Gastroesophageal sphincter (tissue), 4 donors: ENCODE data around the gene INTS15. TPM values are rescaled to one million over a fixed set of nuclear protein-coding genes. Genes with fewer than 3 reads are reported as not detected.

Source experiments
- ATAC-seq: fragments of 150-250 bp; one replicate; pipeline ENCODE4 v1.9.1; 2016; ENCODE audit warnings: mild to moderate bottlenecking, moderate library complexity
- H3K27ac ChIP-seq, 4 donors: fragments of 200-600 bp; sonication (generic) in 3 of 4; 1 replicate in 3 of 4; 2 replicates in 1 of 4; pipeline ENCODE4 v1.5.1; 2016 to 2019
- H3K27me3 ChIP-seq: fragments of 200-600 bp; sonication (generic); one replicate; pipeline ENCODE4 v1.5.1; 2019
- H3K36me3 ChIP-seq, 2 donors: fragments of 200-600 bp; sonication (generic); one replicate each; pipeline ENCODE4 v1.5.1; 2019; ENCODE audit warnings: control low read depth in 1 of 2
- H3K4me1 ChIP-seq, 3 donors: fragments of 200-600 bp; sonication (generic); 1 replicate in 2 of 3; 2 replicates in 1 of 3; pipeline ENCODE4 v1.5.1; 2016 to 2019; ENCODE audit warnings: control low read depth in 2 of 3
- H3K4me3 ChIP-seq, 2 donors: fragments of 200-600 bp; sonication (generic); one replicate each; pipeline ENCODE4 v1.5.1; 2019; ENCODE audit warnings: mild to moderate bottlenecking in 1 of 2, moderate library complexity in 1 of 2
- H3K9me3 ChIP-seq, 3 donors: fragments of 200-600 bp; sonication (generic); one replicate each; pipeline ENCODE4 v1.5.1; 2017 to 2019; ENCODE audit warnings: control low read depth in 2 of 3
- EP300 ChIP-seq: sonication (generic); formaldehyde crosslinking; IDR thresholded peaks from one replicate; pipeline ENCODE4 v1.6.1; 2017; ENCODE audit warnings: antibody characterized with exemption, mild to moderate bottlenecking
- POLR2A ChIP-seq, 2 donors: fragments of 450-650 bp; IDR thresholded peaks; one replicate each; pipeline ENCODE4 v1.6.1; 2017; ENCODE audit warnings: antibody characterized with exemption in 2 of 2, mild to moderate bottlenecking in 2 of 2, moderate library complexity in 1 of 2
- POLR2AphosphoS5 ChIP-seq: sonication (generic); formaldehyde crosslinking; IDR thresholded peaks from one replicate; pipeline ENCODE4 v1.6.1; 2017; ENCODE audit warnings: antibody characterized with exemption
- WGBS, 2 donors: methylation state at CpG; one replicate each; pipeline ENCODE4 v1.1.5; 2018; ENCODE audit warnings: low coverage in 1 of 2; 5-methylcytosine and 5-hydroxymethylcytosine counted together
- total RNA-seq, 4 donors: library from RNA; depleted of rRNA; stranded (reverse); fragments of >200 nt; gene quantifications; one replicate each; pipeline ENCODE4 v1.1.0, GENCODE V29; 2016
- TF ChIP-seq, protein P1 (sequence below), 4 experiments: fragments of 200-600 bp in 2 of 4; fragments of 450-650 bp in 2 of 4; sonication (generic) in 1 of 4; IDR thresholded peaks; one replicate each; pipeline ENCODE4 v1.5.1; 2017 to 2019; ENCODE audit warnings: antibody characterized with exemption in 4 of 4, mild to moderate bottlenecking in 2 of 4, moderate library complexity in 2 of 4

Gene INTS15
- total RNA-seq, 4 donors from 2014 or later = 25.6 to 34.5 (median 32.5) TPM

DNA sequence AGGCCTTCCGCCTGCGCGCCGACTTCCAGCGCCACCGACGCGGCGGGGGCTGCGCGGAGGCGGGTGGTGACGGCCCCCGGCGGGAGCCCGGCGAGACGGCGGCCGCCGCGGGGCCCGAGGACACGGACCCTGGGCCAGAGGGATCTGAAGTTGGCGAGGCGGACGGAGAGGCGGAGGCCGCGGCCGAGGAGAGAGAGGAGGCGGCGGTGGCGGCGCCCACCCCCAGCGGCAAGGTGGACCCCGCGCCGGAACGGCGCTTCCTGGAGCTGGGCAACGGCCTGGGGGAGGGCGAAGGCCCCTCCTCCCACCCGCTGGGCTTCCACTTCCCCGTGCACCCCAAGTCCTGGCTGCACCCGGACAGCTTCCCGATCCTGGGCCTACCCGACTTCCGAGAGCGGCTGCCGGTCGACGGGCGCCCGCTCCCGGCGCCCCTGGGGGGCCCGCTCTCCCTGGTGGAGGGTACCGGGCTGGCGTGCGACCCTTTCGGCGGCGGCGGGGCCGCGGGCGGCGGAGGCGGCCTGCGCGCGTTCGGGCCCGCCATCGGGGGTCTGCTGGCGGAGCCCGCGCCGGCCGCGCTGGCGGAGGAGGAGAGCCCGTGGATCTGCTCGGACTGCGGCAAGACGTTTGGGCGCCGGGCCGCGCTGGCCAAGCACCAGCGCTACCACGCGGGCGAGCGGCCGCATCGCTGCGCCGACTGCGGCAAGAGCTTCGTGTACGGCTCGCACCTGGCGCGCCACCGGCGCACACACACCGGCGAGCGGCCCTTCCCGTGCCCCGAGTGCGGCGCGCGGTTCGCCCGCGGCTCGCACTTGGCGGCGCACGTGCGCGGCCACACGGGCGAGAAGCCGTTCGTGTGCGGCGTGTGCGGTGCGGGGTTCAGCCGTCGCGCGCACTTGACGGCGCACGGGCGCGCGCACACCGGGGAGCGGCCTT, 63.5 kb downstream of the INTS15 start:
- H3K36me3 ChIP-seq = peaks cover 0 to 81% of the 10 kb centered on the region in 2 donors
- no peaks in the 10 kb centered on the region for H3K4me1 ChIP-seq
- TF ChIP-seq POLR2AphosphoS5 (no peak), POLR2A (IDR thresholded peaks at IDR 0.05) (no peak), EP300 (no peak)
- TF ChIP-seq, protein P1, sequence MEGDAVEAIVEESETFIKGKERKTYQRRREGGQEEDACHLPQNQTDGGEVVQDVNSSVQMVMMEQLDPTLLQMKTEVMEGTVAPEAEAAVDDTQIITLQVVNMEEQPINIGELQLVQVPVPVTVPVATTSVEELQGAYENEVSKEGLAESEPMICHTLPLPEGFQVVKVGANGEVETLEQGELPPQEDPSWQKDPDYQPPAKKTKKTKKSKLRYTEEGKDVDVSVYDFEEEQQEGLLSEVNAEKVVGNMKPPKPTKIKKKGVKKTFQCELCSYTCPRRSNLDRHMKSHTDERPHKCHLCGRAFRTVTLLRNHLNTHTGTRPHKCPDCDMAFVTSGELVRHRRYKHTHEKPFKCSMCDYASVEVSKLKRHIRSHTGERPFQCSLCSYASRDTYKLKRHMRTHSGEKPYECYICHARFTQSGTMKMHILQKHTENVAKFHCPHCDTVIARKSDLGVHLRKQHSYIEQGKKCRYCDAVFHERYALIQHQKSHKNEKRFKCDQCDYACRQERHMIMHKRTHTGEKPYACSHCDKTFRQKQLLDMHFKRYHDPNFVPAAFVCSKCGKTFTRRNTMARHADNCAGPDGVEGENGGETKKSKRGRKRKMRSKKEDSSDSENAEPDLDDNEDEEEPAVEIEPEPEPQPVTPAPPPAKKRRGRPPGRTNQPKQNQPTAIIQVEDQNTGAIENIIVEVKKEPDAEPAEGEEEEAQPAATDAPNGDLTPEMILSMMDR (IDR thresholded peaks at IDR 0.05) = no peak
- ATAC-seq = no peak
- H3K27me3 ChIP-seq = no peaks in the 10 kb centered on the region
- H3K4me3 ChIP-seq = no peak overlapping the region
- H3K9me3 ChIP-seq = peaks cover 0 to 9% (median 0%) of the 10 kb centered on the region in 3 donors
- H3K27ac ChIP-seq = no peak overlapping the region
- 87% methylated on average over 10 of the region's 146 CpGs; no CpG with 5 or more reads in 1 of the 2 donors for WGBS, 2 donors

DNA sequence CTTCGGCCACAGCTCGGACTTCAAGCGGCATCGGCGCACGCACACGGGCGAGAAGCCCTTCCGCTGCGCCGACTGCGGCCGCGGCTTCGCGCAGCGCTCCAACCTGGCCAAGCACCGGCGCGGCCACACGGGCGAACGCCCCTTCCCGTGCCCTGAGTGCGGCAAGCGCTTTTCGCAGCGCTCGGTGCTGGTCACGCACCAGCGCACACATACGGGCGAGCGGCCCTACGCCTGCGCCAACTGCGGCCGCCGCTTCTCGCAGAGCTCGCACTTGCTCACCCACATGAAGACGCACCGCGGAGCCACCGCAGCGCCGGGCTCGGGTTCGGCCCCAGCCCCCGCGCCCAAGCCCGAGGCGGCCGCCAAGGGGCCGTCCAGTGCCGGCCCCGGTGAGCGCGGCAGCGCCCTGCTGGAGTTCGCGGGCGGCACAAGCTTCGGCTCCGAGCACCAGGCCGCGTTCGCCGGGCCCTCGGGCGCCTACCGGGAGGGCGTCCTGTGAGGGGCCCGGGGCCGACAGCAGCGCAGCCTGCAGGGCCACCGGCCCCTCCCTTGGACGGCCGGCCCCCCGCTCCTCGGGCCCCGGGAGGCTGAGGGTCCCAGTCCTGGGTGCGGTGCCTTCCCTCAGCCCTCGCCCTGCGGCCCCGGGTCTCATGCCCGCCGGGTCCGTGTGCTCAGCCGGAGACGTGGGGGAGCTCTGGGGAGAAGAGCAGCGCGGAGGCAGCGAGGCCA, 64.5 kb downstream of the INTS15 start:
- no peak for TF ChIP-seq POLR2A (IDR thresholded peaks at IDR 0.05)
- TF ChIP-seq POLR2AphosphoS5 = no peak
- TF ChIP-seq, protein P1 (IDR thresholded peaks at IDR 0.05) = no peak
- TF ChIP-seq EP300 = no peak
- H3K36me3 ChIP-seq = peaks cover 0 to 72% of the 10 kb centered on the region in 2 donors
- no peaks in the 10 kb centered on the region for H3K27me3 ChIP-seq
- no peaks in the 10 kb centered on the region for H3K4me1 ChIP-seq
- peaks cover 0 to 9% (median 0%) of the 10 kb centered on the region in 3 donors for H3K9me3 ChIP-seq
- ATAC-seq = no peak
- H3K27ac ChIP-seq = no peak overlapping the region
- H3K4me3 ChIP-seq = no peak overlapping the region
- 95% methylated on average over 14 of the region's 94 CpGs; no CpG with 5 or more reads in 1 of the 2 donors for WGBS, 2 donors

DNA sequence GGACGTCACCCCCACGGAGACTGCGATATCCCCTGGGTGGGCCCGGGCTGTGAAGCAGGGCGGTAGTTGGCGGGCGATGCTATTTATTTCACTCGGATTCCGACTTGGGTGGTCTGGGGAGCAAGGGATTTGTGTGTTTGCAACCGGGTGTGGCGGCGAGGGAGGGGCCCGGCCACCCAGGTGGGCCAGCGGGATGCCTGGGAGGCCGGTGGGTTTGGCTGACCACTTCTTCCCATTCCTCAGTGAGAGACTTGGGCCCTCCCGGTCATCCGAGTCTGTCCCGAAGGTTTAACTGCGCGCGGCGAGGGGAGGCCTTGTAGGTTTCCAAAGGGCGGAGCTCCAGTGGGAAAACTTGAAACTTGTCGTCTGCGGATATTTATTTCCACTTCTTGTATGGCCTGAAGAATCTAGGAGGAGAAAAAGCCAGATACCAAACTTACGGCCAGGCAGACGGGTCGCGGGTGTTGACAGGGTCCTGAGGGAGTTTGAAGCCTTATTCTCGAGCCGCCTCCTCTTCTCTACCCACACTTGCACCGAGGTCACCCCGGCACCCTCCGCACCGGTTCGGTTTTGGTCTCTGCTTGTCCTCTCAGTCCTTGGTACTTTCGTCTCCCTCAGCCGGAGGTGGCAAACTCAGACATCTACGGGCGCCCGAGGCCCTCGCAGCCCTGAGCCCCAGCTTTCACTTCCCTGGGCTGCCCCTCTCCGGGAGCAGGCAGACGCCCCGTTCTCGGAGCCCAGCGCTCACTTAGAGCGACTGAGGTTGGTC, 65.2 kb downstream of the INTS15 start:
- no peak overlapping the region for H3K4me3 ChIP-seq
- WGBS, 2 donors = 89 to 100% methylated on average over 6 to 13 of the region's 48 CpGs
- peaks cover 0 to 9% (median 0%) of the 10 kb centered on the region in 3 donors for H3K9me3 ChIP-seq
- H3K27me3 ChIP-seq = peaks cover 4% of the 10 kb centered on the region
- no peaks in the 10 kb centered on the region for H3K4me1 ChIP-seq
- TF ChIP-seq, protein P1 (IDR thresholded peaks at IDR 0.05) = no peak
- TF ChIP-seq EP300 (no peak), POLR2A (IDR thresholded peaks at IDR 0.05) (no peak), POLR2AphosphoS5 (no peak)
- H3K27ac ChIP-seq = no peak overlapping the region
- peaks cover 0 to 64% of the 10 kb centered on the region in 2 donors for H3K36me3 ChIP-seq
- ATAC-seq = no peak

DNA sequence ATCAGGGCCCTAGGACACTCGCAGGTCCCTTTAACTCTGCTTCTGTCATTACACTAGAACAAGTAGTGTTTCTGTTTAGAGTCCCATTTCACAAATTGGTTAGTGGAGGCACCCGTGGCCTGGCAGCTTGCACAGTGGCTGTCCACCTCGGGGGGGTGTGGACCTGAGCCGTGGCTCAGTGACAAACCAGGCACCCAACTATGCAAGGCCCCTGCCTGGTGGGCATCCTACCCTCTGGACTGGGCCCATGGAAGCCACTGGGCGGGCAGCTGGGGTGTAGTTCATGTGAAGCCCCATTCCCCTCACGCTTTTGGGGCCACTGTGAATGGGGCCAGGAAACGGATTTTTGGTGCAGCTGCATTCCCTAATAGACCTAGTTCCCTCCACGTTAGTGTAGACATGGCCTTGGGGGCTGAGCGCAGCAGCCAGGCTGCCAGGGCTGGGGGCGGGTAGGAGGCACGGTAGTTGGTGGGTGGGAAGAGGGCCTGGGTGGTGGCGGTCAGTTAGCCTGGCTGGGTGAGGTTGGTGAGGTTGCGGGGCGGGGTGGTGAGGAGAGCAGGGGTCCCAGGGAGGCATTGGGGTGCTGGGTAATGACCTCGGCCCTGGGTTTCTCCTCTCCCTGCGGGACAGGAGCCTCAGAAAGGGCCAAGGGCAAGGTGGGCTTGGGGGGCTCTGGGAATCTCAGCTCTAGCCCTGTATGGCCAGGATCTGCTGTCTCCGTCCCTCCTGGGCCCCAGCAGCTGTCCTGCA, 66.0 kb downstream of the INTS15 start:
- no peak overlapping the region for H3K27ac ChIP-seq
- TF ChIP-seq POLR2AphosphoS5 = no peak
- TF ChIP-seq POLR2A (IDR thresholded peaks at IDR 0.05) = no peak
- H3K36me3 ChIP-seq = peaks cover 0 to 57% of the 10 kb centered on the region in 2 donors
- ATAC-seq = no peak
- H3K4me3 ChIP-seq = no peak overlapping the region
- peaks cover 0 to 9% (median 0%) of the 10 kb centered on the region in 3 donors for H3K9me3 ChIP-seq
- H3K27me3 ChIP-seq = peaks cover 4% of the 10 kb centered on the region
- WGBS, 2 donors = 86 to 92% methylated on average over 4 to 6 of the region's 17 CpGs
- no peaks in the 10 kb centered on the region for H3K4me1 ChIP-seq
